HUES48 (cell line): ENCODE results near the gene ATP1A4.

Experiments used
- H3K27ac ChIP-seq: one replicate; pipeline ENCODE4 v1.7.0; 2013; ENCODE audit warnings: low read depth, low read length, inconsistent platforms
- H3K27me3 ChIP-seq: 2 replicates; pipeline ENCODE4 v1.6.1; 2013; ENCODE audit warnings: mild to moderate bottlenecking, low read length; ENCODE audit not compliant: control insufficient read depth, insufficient read depth
- H3K36me3 ChIP-seq: 2 replicates; pipeline ENCODE4 v1.6.1; 2013; ENCODE audit warnings: low read length; ENCODE audit not compliant: control insufficient read depth, insufficient read depth
- H3K4me1 ChIP-seq: 2 replicates; pipeline ENCODE4 v1.6.1; 2013; ENCODE audit warnings: mild to moderate bottlenecking, low read length; ENCODE audit not compliant: control insufficient read depth, insufficient read depth
- H3K4me3 ChIP-seq: 2 replicates; pipeline ENCODE4 v1.5.1; 2013; ENCODE audit warnings: mild to moderate bottlenecking, low read depth, low read length
- H3K9ac ChIP-seq: 2 replicates; pipeline ENCODE4 v1.6.1; 2013; ENCODE audit warnings: mild to moderate bottlenecking, low read depth, low read length, moderate library complexity
- H3K9me3 ChIP-seq: 2 replicates; pipeline ENCODE4 v1.6.1; 2013; ENCODE audit warnings: low read length; ENCODE audit not compliant: control insufficient read depth, insufficient read depth

ATP1A4 gene

DNA sequence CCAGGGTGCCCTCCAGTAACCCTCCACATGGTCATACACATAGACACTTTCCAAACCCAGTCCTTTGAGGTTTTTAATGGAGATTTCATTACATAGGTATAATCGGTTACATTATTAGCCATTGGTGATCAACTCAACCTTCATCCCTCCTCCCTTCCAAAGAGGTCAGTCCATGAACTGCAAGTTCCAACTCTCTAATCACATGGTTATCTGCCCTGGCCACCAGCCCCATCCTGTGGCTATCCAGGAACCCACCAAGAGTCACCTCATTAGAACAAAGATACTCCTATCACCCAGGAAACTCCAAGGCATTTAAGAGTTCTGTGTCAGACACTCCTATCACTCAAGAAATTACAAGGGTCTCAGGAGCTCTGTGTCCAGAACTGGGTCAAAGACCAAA lies 12.2 kb downstream of the ATP1A4 start:
- Histone ChIP-seq H3K27ac (no peak overlapping the region), H3K4me1 (peaks cover 20% of the 10 kb centered on the region), H3K9me3 (no peaks in the 10 kb centered on the region), H3K4me3 (no peak overlapping the region), H3K36me3 (no peaks in the 10 kb centered on the region), H3K27me3 (0 out of 2 replicates have a peak, but pooled peaks cover 7% of the 10 kb centered on the region), H3K9ac (no peak overlapping the region)

DNA sequence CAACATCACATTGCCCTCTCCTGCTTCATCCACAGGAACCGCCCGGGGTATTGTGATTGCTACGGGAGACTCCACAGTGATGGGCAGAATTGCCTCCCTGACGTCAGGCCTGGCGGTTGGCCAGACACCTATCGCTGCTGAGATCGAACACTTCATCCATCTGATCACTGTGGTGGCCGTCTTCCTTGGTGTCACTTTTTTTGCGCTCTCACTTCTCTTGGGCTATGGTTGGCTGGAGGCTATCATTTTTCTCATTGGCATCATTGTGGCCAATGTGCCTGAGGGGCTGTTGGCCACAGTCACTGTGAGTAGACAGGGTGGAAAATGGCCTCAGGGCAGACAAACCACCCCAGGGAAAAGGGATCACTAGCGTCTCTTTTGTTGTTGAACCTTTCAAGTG lies 12.7 kb downstream of the ATP1A4 start:
- H3K4me3 ChIP-seq, result no peak overlapping the region
- no peak overlapping the region for H3K27ac ChIP-seq
- peaks cover 25% of the 10 kb centered on the region for H3K4me1 ChIP-seq
- 0 out of 2 replicates have a peak, but pooled peaks cover 7% of the 10 kb centered on the region for H3K27me3 ChIP-seq
- H3K9ac ChIP-seq, result no peak overlapping the region
- no peaks in the 10 kb centered on the region for H3K36me3 ChIP-seq
- H3K9me3 ChIP-seq, result no peaks in the 10 kb centered on the region

DNA sequence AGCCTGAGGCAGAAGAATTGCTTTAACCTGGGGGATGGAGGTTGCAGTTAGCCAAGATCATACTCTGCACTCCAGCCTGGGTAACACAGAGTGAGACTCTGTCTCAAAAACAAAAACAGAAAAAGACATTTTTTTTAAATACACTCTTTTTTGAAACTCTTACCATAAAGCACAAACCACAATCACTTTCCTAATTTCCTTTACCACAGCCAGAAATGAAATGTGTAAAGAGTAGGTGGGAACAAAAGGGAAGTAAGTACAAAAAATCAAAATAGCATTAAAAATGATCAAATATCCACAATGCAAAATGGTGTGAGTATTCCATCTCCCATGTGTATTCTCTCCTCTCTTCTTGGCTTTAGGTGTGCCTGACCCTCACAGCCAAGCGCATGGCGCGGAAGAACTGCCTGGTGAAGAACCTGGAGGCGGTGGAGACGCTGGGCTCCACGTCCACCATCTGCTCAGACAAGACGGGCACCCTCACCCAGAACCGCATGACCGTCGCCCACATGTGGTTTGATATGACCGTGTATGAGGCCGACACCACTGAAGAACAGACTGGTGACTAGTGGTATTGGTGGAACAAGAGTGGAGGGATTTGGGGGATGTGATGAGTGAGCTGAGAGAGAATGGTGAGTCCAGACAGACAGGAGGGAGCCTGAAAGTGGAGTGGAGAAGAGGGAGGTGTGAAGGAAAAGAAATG lies 14.9 kb downstream of the ATP1A4 start:
- Histone ChIP-seq H3K4me3 (no peak overlapping the region), H3K27me3 (0 out of 2 replicates have a peak, but pooled peaks cover 10% of the 10 kb centered on the region), H3K4me1 (peaks cover 45% of the 10 kb centered on the region), H3K27ac (no peak overlapping the region), H3K9ac (no peak overlapping the region), H3K36me3 (no peaks in the 10 kb centered on the region), H3K9me3 (no peaks in the 10 kb centered on the region)

DNA sequence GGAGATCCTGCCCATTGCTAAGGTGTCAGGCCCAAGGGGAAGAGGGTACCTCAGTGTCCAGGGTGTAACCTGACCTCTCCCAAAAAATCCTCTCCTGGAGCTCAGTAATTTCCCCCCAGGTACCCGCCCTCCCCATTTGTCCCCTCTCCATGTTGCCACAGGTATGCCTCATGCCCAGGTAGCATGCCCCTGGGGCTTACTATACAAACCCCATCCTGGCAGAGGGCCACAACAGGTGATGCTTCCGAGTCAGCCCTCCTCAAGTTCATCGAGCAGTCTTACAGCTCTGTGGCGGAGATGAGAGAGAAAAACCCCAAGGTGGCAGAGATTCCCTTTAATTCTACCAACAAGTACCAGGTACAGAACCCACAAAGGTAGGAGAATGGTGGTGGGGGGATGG lies 15.7 kb downstream of the ATP1A4 start:
- no peak overlapping the region for H3K9ac ChIP-seq
- no peak overlapping the region for H3K4me3 ChIP-seq
- peaks cover 50% of the 10 kb centered on the region for H3K4me1 ChIP-seq
- no peak overlapping the region for H3K27ac ChIP-seq
- no peaks in the 10 kb centered on the region for H3K36me3 ChIP-seq
- no peaks in the 10 kb centered on the region for H3K9me3 ChIP-seq
- H3K27me3 ChIP-seq, result peaks cover 14% of the 10 kb centered on the region; the same call in 1 of the 2 replicates

DNA sequence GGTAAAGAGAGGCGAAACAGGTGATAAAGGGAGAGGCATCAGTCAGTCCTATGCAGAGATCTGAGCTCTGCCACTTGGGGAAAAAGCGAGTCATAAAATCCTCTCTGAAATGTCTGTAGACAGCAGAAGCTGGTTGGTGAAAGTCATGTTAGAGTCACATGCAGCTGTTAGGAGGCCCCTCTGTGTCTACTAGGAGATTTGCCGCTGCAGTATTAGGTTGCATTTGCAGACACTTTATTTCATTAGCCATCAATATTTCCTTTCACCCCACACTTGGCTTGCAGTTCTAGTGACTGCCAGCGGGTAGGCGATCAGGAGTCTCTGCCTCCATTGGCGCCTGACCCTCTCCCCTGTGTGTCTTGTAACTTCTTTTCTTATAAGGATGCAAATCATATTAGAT lies 16.2 kb downstream of the ATP1A4 start:
- H3K9me3 ChIP-seq, result no peaks in the 10 kb centered on the region
- H3K4me1 ChIP-seq, result peaks cover 50% of the 10 kb centered on the region
- no peaks in the 10 kb centered on the region for H3K36me3 ChIP-seq
- H3K4me3 ChIP-seq, result no peak overlapping the region
- peaks cover 15% of the 10 kb centered on the region; the same call in 1 of the 2 replicates for H3K27me3 ChIP-seq
- H3K27ac ChIP-seq, result no peak overlapping the region
- no peak overlapping the region for H3K9ac ChIP-seq

DNA sequence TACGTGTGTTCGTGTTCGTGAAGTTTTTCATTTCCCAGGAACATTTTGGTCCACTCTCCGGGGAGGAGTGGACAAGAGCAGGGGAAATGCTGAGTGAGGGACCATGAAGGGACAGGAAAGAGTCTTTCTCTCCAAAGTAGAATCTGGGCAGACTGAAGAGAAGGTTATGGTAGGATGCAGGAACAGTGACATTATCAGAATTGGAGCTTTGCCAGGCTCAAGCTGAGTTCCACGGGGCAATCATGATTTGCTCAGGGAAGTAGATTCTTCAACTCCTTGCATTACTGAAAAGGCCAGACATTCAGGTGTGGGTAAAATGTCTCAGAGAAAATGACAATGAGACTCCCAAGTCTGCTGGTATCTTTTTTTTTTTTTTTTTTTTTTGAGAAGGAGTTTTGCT lies 16.6 kb downstream of the ATP1A4 start:
- Histone ChIP-seq H3K4me1 (peaks cover 51% of the 10 kb centered on the region), H3K4me3 (no peak overlapping the region), H3K27me3 (peaks cover 20% of the 10 kb centered on the region; the same call in 1 of the 2 replicates), H3K9ac (no peak overlapping the region), H3K9me3 (no peaks in the 10 kb centered on the region), H3K36me3 (no peaks in the 10 kb centered on the region), H3K27ac (no peak overlapping the region)

DNA sequence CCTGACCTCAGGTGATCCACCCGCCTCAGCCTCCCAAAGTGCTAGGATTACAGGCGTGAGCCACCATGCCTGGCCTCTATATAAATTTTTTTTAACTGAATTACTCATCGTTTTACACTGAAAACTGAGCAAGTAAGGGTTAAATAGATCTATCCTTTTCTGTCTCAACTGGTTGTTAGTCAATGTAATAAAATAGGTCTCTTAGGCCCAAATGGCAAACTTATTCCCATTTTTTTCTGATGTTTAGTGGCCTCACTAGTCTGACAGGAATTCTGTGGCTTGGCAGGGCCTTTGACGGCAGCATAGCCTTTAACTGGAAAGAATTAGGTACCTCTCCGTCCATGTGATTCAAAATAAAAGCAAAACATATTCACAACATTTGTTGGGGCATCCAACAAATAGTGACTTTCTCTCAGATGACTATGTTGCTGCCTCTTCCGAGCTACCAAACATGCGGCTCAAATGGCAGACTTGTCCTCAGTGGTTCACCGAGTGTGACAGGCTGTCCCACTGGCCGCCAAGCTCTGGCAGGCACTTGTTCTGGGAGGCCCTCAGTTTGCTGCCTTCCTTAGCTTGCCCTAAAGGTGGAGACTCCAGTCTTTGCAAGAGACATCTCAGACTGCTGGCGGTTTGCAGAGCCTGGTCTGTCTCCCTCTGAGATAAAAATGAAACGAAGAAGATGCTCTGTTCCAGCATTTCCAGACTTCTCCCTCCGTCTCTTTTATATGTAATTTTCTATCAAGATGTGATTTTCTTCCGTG lies 17.4 kb downstream of the ATP1A4 start:
- Histone ChIP-seq H3K4me1 (peaks cover 51% of the 10 kb centered on the region), H3K4me3 (peak overlapping the region; percentile 38), H3K9ac (no peak overlapping the region)

DNA sequence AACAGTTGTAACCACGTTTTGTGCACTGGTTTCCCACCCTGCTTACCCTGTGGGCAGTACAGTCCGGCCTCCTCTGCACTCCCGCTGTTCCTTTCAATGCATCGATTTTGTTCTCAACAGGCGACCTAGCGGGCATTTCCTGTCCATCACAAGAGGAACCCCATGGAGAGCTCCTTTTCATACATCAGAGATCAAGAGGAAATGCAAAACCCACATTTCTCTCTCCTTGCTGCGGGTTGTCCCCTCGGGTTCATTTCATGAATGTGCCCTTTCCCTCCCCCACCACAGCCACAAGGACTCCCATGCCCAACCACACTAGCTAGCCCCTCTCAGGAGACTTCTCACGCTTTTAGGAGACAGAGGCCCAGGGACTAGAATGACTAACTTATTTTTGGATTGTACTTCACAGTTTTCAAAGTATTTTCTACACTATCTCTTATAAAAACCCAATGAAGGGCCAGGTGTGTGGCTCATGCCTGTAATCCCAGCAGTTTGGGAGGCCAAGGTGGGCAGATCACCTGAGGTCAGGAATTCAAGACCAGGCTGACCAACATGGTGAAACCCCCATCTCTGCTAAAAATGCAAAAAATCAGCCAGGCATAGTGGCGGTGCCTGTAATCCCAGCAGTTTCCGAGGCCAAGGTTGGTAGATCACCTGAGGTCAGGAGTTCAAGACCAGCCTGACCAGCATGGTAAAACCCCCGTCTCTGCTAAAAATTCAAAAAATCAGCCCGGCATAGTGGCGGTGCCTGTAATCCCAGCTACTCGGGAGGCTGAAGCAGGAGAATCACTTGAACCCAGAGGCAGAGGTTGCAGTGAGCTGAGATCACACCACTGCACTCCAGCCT lies 18.4 kb downstream of the ATP1A4 start:
- Histone ChIP-seq H3K4me1 (peaks cover 51% of the 10 kb centered on the region), H3K4me3 (peak overlapping the region; percentile 38), H3K36me3 (no peaks in the 10 kb centered on the region), H3K9ac (peak overlapping the region; percentile 38), H3K27me3 (peaks cover 26% of the 10 kb centered on the region), H3K27ac (peak overlapping the region; percentile 98), H3K9me3 (no peaks in the 10 kb centered on the region)

More for the DNA sequence above, 17.4 kb downstream of the ATP1A4 start:
- peak overlapping the region; percentile 98 for H3K27ac ChIP-seq
- H3K36me3 ChIP-seq, result no peaks in the 10 kb centered on the region
- H3K27me3 ChIP-seq, result peaks cover 26% of the 10 kb centered on the region; the same call in 1 of the 2 replicates
- H3K9me3 ChIP-seq, result no peaks in the 10 kb centered on the region

DNA sequence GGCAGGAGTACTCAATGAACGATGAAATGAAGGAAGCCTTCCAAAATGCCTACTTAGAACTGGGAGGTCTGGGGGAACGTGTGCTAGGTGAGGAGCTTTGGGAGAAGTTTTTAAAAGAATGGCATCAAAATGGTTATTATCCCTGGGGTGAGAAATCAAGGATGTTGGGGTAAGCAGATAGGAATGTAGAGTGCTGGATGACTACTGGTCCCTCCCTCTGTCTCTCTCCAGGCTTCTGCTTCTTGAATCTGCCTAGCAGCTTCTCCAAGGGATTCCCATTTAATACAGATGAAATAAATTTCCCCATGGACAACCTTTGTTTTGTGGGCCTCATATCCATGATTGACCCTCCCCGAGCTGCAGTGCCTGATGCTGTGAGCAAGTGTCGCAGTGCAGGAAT lies 20.0 kb downstream of the ATP1A4 start:
- Histone ChIP-seq H3K27me3 (peaks cover 26% of the 10 kb centered on the region), H3K9me3 (no peaks in the 10 kb centered on the region), H3K9ac (no peak overlapping the region), H3K4me3 (no peak overlapping the region), H3K36me3 (no peaks in the 10 kb centered on the region), H3K27ac (peak overlapping the region; percentile 69), H3K4me1 (peaks cover 51% of the 10 kb centered on the region)

DNA sequence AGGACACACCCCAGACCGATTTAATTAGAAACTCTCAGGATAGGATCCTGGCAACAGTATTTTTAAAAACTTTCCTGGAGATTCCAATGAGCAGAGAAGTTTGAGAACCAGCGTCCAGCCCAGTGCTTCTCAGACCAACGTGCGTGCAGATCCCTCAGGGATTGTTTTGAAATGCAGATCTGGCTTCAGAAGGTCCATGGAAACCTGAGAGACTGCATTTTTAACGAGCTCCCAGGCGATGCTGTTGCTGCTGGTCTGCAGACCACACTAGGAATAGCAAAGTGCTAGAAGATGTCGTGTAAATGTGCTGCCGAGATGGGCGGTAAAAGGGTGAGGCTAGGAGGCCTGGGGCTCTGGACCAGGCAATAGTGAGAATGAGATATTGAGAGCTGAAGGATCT lies 20.6 kb downstream of the ATP1A4 start:
- Histone ChIP-seq H3K27ac (peak overlapping the region; percentile 69), H3K9me3 (no peaks in the 10 kb centered on the region), H3K9ac (no peak overlapping the region), H3K27me3 (peaks cover 22% of the 10 kb centered on the region), H3K36me3 (no peaks in the 10 kb centered on the region), H3K4me1 (peaks cover 51% of the 10 kb centered on the region), H3K4me3 (no peak overlapping the region)
